DMS79 (cell line): ENCODE results near the gene NLRP2B.
"Not testable (repeated sequence)": the region's sequence is repeated elsewhere in the genome, so short reads cannot be mapped to it uniquely, and the experiment has no call there.

Experiments used
- DNase-seq: peaks from one replicate; lab custom pipeline; 2025; lab: John Stamatoyannopoulos, UW

NLRP2B gene

GRCh38 chrX:57680160-57680559 is at the start of gene NLRP2B:
Gene NLRP2B, minus strand, starts transcription at chrX:57680260.
- DNase-seq = no peak

GRCh38 chrX:57725995-57726394 is 45.9 kb upstream of the NLRP2B start:
- DNase-seq = not testable (repeated sequence)

GRCh38 chrX:57681341-57681740 is 1.3 kb upstream of the NLRP2B start:
- DNase-seq = no peak

GRCh38 chrX:57678686-57679428 is 1.2 kb downstream of the NLRP2B start:
- no peak for DNase-seq

- peak; percentile 2 for DNase-seq
Observed at GRCh38 chrX:57677132-57677858, 2.8 kb downstream of the NLRP2B start.

- no peak for DNase-seq
Observed at GRCh38 chrX:57675320-57675719, 4.7 kb downstream of the NLRP2B start.

GRCh38 chrX:57674861-57675260 is 5.2 kb downstream of the NLRP2B start:
- no peak for DNase-seq

GRCh38 chrX:57669961-57670360 is 10.1 kb downstream of the NLRP2B start:
- no peak for DNase-seq

GRCh38 chrX:57667010-57667409 is 13.1 kb downstream of the NLRP2B start:
- no peak for DNase-seq

GRCh38 chrX:57655065-57655464 is 25.0 kb downstream of the NLRP2B start:
- no peak for DNase-seq

GRCh38 chrX:57652705-57653104 is 27.4 kb downstream of the NLRP2B start:
- no peak for DNase-seq

GRCh38 chrX:57651169-57651919 is 28.7 kb downstream of the NLRP2B start:
- no peak for DNase-seq

GRCh38 chrX:57647020-57647419 is 33.0 kb downstream of the NLRP2B start:
- DNase-seq = no peak

- no peak for DNase-seq
Observed at GRCh38 chrX:57643698-57644097, 36.4 kb downstream of the NLRP2B start.

GRCh38 chrX:57641338-57641737 is 38.7 kb downstream of the NLRP2B start:
- no peak for DNase-seq

GRCh38 chrX:57640674-57641016 is 39.4 kb downstream of the NLRP2B start:
- DNase-seq = no peak

- DNase-seq = not testable (repeated sequence)
Observed at GRCh38 chrX:57629438-57629837, 50.6 kb downstream of the NLRP2B start.
